Endothelial cell of umbilical vein (primary cell): ENCODE data around the gene TMEM253.

ENCODE experiments used
- EZH2 ChIP-seq: IDR thresholded peaks from 2 replicates; pipeline ENCODE4 v1.6.1; 2012; ENCODE audit warnings: borderline replicate concordance, low read depth, mild to moderate bottlenecking, moderate library complexity, low read length, inconsistent platforms; ENCODE audit not compliant: severe bottlenecking
- GATA2 ChIP-seq: IDR thresholded peaks from 2 replicates; pipeline ENCODE4 v1.7.0; 2011; ENCODE audit warnings: low read depth, mild to moderate bottlenecking, moderate library complexity, mixed read lengths, low read length; ENCODE audit not compliant: insufficient read length, insufficient read depth
- JUN ChIP-seq: IDR thresholded peaks from 2 replicates; pipeline ENCODE4 v1.6.1; 2011; ENCODE audit warnings: borderline replicate concordance, low read depth; ENCODE audit not compliant: insufficient read length, insufficient read depth
- MYC ChIP-seq: IDR thresholded peaks from one replicate; pipeline ENCODE4 v1.6.1; 2011; ENCODE audit warnings: mild to moderate bottlenecking, low read depth, low read length
- POLR2A ChIP-seq: IDR thresholded peaks from 2 replicates; pipeline ENCODE4 v1.6.1; 2012; ENCODE audit warnings: low read depth, mild to moderate bottlenecking, control low read depth, low read length
- POLR2AphosphoS5 ChIP-seq: IDR thresholded peaks from 2 replicates; pipeline ENCODE4 v1.6.1; 2012; ENCODE audit warnings: low read depth, mild to moderate bottlenecking, control low read depth, low read length, moderate library complexity; ENCODE audit not compliant: insufficient read depth
- TF ChIP-seq, protein P1 (sequence below), 2 donors: IDR thresholded peaks; 1 replicate in 1 of 2; 2 replicates in 1 of 2; pipeline ENCODE4 v1.5.1; 2011; ENCODE audit warnings: low read length in 2 of 2, mild to moderate bottlenecking in 2 of 2, moderate library complexity in 2 of 2, control low read depth in 1 of 2, inconsistent platforms in 1 of 2, low read depth in 1 of 2; ENCODE audit not compliant: insufficient read depth in 1 of 2; ENCODE audit errors: extremely low read depth in 1 of 2
- TF ChIP-seq, protein P2 (sequence below): IDR thresholded peaks from 2 replicates; pipeline ENCODE4 v1.6.1; 2011; ENCODE audit not compliant: insufficient read depth, insufficient read length

DNA sequence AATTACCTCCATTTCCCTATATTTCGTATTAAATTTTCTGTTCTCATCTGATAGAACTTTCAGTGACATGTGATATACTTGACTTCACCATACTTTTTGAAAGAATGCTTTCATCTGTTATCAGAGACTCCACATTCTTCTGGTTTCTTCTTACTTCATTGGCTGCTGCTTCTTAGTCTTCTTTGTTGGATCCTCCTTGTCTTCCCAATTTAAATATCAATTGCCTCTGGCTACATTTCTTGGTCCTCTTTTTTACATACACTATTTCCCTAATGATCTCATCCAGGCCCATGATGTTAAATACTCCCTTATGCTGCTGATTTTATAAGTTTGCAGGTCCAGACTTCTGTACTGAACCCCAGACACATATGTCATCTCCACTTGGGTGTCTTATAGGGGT lies 33.0 kb downstream of the TMEM253 start:
- TF ChIP-seq, protein P1, sequence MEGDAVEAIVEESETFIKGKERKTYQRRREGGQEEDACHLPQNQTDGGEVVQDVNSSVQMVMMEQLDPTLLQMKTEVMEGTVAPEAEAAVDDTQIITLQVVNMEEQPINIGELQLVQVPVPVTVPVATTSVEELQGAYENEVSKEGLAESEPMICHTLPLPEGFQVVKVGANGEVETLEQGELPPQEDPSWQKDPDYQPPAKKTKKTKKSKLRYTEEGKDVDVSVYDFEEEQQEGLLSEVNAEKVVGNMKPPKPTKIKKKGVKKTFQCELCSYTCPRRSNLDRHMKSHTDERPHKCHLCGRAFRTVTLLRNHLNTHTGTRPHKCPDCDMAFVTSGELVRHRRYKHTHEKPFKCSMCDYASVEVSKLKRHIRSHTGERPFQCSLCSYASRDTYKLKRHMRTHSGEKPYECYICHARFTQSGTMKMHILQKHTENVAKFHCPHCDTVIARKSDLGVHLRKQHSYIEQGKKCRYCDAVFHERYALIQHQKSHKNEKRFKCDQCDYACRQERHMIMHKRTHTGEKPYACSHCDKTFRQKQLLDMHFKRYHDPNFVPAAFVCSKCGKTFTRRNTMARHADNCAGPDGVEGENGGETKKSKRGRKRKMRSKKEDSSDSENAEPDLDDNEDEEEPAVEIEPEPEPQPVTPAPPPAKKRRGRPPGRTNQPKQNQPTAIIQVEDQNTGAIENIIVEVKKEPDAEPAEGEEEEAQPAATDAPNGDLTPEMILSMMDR (IDR thresholded peaks at IDR 0.05; ENCODE audit: extremely low read depth in 1 of 2, insufficient read depth in 1 of 2, low read depth in 1 of 2, low read length in 2 of 2) = no peak
- TF ChIP-seq EZH2 (no peak), POLR2A (no peak), POLR2AphosphoS5 (no peak), MYC (no peak), JUN (no peak), GATA2 (no peak)
- TF ChIP-seq, protein P2, sequence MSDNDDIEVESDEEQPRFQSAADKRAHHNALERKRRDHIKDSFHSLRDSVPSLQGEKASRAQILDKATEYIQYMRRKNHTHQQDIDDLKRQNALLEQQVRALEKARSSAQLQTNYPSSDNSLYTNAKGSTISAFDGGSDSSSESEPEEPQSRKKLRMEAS = no peak
